NCI-H1930 (cell line): Measurements from ENCODE around the gene SMG6.

Experiments
- DNase-seq, 2 experiments: peaks; one replicate each; lab custom pipeline; 2025; lab: John Stamatoyannopoulos, UW

SMG6 gene

GRCh38 chr17:2076087-2076984 lies 227.2 kb downstream of the SMG6 start:
- no peak for DNase-seq

GRCh38 chr17:2075336-2076086 lies 228.1 kb downstream of the SMG6 start:
- no peak for DNase-seq

- no peak for DNase-seq
Measured at GRCh38 chr17:2074919-2075318, 228.7 kb downstream of the SMG6 start.

- no peak for DNase-seq
Measured at GRCh38 chr17:2071455-2072281, 231.9 kb downstream of the SMG6 start.

- DNase-seq = no peak
Measured at GRCh38 chr17:2071024-2071385, 232.6 kb downstream of the SMG6 start.

GRCh38 chr17:2070241-2071023 lies 233.2 kb downstream of the SMG6 start:
- no peak for DNase-seq

GRCh38 chr17:2068519-2069051 lies 235.0 kb downstream of the SMG6 start:
- no peak for DNase-seq

GRCh38 chr17:2068031-2068518 lies 235.5 kb downstream of the SMG6 start:
- no peak for DNase-seq

GRCh38 chr17:2067608-2068024 lies 236.0 kb downstream of the SMG6 start:
- DNase-seq = no peak

GRCh38 chr17:2067048-2067561 lies 236.5 kb downstream of the SMG6 start:
- no peak for DNase-seq

GRCh38 chr17:2065949-2066400 lies 237.6 kb downstream of the SMG6 start:
- no peak for DNase-seq

GRCh38 chr17:2064980-2065785 lies 238.4 kb downstream of the SMG6 start:
- peak; percentile 15 for DNase-seq

- DNase-seq = no peak
Measured at GRCh38 chr17:2064520-2064971, 239.0 kb downstream of the SMG6 start.

- no peak for DNase-seq
Measured at GRCh38 chr17:2064147-2064489, 239.5 kb downstream of the SMG6 start.

GRCh38 chr17:2063261-2064146 lies 240.1 kb downstream of the SMG6 start:
- DNase-seq = no peak

- no peak for DNase-seq
Measured at GRCh38 chr17:2062571-2063183, 240.9 kb downstream of the SMG6 start.

- DNase-seq = no peak
Measured at GRCh38 chr17:2061441-2061958, 242.1 kb downstream of the SMG6 start.
